HPDE6-E6E7 (cell line): ENCODE results near the gene MOK.

Experiments
- DNase-seq: peaks from one replicate; pipeline ENCODE4 v3.0.0; 2011; ENCODE audit warnings: missing footprints; ENCODE audit errors: extremely low spot score

MOK gene

DNA sequence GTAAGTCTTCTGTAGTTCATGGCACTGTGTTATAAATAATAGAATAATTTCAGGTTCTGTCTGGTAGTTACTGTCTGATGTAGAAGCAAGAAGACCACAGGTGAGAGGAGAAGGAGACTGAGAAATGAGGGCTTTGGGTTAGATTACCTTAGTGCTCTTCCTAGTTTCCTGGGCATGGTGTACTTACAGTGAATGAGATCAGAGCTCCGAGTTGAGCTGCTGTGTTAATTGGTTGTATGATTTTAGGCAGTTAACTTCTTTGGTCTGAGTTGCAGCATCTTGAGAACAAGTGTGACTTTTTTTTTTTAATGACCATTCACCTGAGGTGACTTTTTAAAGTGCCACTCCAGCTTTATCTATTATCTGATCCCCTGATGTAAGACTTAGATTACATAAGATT lies 123.8 kb downstream of the MOK start:
- DNase-seq = no peak

DNA sequence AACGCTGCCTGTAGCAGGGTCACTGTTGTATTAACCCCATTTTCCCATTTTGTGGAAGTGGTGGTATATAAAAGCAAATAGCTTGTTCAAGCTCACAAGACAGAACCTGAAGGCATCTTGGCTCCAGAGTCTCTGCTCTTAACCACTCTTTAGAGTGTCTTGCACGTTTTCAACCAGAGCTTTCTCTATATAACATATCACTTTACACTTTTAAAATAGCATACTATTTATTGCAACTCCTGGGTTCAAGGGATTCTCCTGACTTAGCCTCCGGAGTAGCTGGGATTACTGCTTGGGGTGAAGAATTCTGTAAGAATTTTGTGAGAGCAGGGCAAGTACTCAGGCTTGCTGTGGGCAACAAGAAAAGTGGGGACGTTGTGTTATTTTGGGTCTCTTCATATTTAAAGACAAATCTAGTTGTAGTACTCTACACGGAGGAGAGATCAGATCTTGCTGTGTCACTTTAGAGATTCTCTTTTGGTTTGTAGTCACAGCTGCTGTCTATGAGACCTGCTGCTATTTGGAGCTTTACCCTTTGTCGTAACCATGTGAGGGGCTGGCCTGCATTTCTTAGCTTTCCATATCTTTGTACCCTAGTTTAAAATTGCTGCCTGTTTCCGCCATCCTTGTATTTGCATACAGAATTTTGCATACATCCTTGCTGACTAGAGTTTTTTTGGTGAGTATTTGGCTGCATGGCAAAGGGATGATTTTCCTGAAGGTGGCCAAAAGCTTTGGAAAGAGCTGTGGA lies 124.5 kb downstream of the MOK start:
- no peak for DNase-seq
